HEK293 (cell line): ENCODE data around the gene IBA57.
A peak's percentile ranks its signal among the peaks of the same experiment; 100 is the strongest.
"Not testable (repeated sequence)": the region's sequence is repeated elsewhere in the genome, so short reads cannot be mapped to it uniquely, and the experiment has no call there.

ENCODE experiments used
- ZNF121 ChIP-seq: fragments of 450-650 bp; formaldehyde crosslinking; IDR thresholded peaks from 2 replicates; pipeline ENCODE4 v1.5.1; 2016; ENCODE audit warnings: missing biosample characterization, missing genetic modification characterization
- ZNF146 ChIP-seq: fragments of 450-650 bp; formaldehyde crosslinking; IDR thresholded peaks from 2 replicates; pipeline ENCODE4 v1.5.1; 2016; ENCODE audit warnings: missing biosample characterization, missing genetic modification characterization
- ZNF16 ChIP-seq: fragments of 450-650 bp; formaldehyde crosslinking; IDR thresholded peaks from 2 replicates; pipeline ENCODE4 v1.5.1; 2016; ENCODE audit warnings: low read depth, missing biosample characterization, missing genetic modification characterization
- ZNF175 ChIP-seq: fragments of 450-650 bp; formaldehyde crosslinking; IDR thresholded peaks from 2 replicates; pipeline ENCODE4 v1.5.1; 2016; ENCODE audit warnings: missing biosample characterization, missing genetic modification characterization
- ZNF23 ChIP-seq: fragments of 450-650 bp; formaldehyde crosslinking; IDR thresholded peaks from 2 replicates; pipeline ENCODE4 v1.5.1; 2016; ENCODE audit warnings: missing biosample characterization, missing genetic modification characterization, borderline replicate concordance
- ZNF362 ChIP-seq: fragments of 450-650 bp; formaldehyde crosslinking; IDR thresholded peaks from 2 replicates; pipeline ENCODE4 v1.5.1; 2016; ENCODE audit warnings: missing biosample characterization, missing genetic modification characterization
- ZNF391 ChIP-seq: fragments of 450-650 bp; formaldehyde crosslinking; IDR thresholded peaks from 2 replicates; pipeline ENCODE4 v1.5.1; 2016; ENCODE audit warnings: low read depth, missing biosample characterization, missing genetic modification characterization, borderline replicate concordance
- ZNF555 ChIP-seq: fragments of 450-650 bp; formaldehyde crosslinking; conservative IDR thresholded peaks from 2 replicates; pipeline ENCODE4 v1.5.1; 2017; ENCODE audit warnings: missing biosample characterization, mild to moderate bottlenecking, missing genetic modification characterization, inconsistent platforms
- ZNF768 ChIP-seq: fragments of 450-650 bp; formaldehyde crosslinking; IDR thresholded peaks from 2 replicates; pipeline ENCODE4 v1.5.1; 2018; ENCODE audit warnings: missing biosample characterization, mild to moderate bottlenecking, missing genetic modification characterization
- TF ChIP-seq, protein P1 (sequence below): fragments of 450-650 bp; formaldehyde crosslinking; IDR thresholded peaks from 2 replicates; pipeline ENCODE4 v1.5.1; 2016; ENCODE audit warnings: missing biosample characterization, missing genetic modification characterization
- TF ChIP-seq, protein P2 (sequence below): fragments of 450-650 bp; formaldehyde crosslinking; IDR thresholded peaks from 2 replicates; pipeline ENCODE4 v1.5.1; 2016; ENCODE audit warnings: missing biosample characterization, missing genetic modification characterization

- not testable (repeated sequence) for TF ChIP-seq ZNF555, ZNF146, ZNF175, ZNF391, ZNF768, ZNF362, ZNF23, ZNF16 (tag by site-specific recombination)
- TF ChIP-seq, protein P1, sequence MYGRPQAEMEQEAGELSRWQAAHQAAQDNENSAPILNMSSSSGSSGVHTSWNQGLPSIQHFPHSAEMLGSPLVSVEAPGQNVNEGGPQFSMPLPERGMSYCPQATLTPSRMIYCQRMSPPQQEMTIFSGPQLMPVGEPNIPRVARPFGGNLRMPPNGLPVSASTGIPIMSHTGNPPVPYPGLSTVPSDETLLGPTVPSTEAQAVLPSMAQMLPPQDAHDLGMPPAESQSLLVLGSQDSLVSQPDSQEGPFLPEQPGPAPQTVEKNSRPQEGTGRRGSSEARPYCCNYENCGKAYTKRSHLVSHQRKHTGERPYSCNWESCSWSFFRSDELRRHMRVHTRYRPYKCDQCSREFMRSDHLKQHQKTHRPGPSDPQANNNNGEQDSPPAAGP, result not testable (repeated sequence)
- peak; percentile 84 for TF ChIP-seq ZNF121 (tag by site-specific recombination)
- TF ChIP-seq, protein P2, sequence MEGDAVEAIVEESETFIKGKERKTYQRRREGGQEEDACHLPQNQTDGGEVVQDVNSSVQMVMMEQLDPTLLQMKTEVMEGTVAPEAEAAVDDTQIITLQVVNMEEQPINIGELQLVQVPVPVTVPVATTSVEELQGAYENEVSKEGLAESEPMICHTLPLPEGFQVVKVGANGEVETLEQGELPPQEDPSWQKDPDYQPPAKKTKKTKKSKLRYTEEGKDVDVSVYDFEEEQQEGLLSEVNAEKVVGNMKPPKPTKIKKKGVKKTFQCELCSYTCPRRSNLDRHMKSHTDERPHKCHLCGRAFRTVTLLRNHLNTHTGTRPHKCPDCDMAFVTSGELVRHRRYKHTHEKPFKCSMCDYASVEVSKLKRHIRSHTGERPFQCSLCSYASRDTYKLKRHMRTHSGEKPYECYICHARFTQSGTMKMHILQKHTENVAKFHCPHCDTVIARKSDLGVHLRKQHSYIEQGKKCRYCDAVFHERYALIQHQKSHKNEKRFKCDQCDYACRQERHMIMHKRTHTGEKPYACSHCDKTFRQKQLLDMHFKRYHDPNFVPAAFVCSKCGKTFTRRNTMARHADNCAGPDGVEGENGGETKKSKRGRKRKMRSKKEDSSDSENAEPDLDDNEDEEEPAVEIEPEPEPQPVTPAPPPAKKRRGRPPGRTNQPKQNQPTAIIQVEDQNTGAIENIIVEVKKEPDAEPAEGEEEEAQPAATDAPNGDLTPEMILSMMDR (tag by site-specific recombination), result not testable (repeated sequence)
These were observed 55.5 kb downstream of the IBA57 start for GRCh38 chr1:228221097-228221496.
